GM21576 (cell line): ENCODE results near the gene NDUFC2.
"Not testable (repeated sequence)": the region's sequence is repeated elsewhere in the genome, so short reads cannot be mapped to it uniquely, and the experiment has no call there.

Experiments
- ATAC-seq: cut with Tn5 transposase; IDR thresholded peaks from one replicate; pipeline ENCODE4 v1.9.1; 2021; ENCODE audit warnings: mild to moderate bottlenecking, moderate library complexity; ENCODE audit not compliant: unreplicated experiment

NDUFC2 gene

DNA sequence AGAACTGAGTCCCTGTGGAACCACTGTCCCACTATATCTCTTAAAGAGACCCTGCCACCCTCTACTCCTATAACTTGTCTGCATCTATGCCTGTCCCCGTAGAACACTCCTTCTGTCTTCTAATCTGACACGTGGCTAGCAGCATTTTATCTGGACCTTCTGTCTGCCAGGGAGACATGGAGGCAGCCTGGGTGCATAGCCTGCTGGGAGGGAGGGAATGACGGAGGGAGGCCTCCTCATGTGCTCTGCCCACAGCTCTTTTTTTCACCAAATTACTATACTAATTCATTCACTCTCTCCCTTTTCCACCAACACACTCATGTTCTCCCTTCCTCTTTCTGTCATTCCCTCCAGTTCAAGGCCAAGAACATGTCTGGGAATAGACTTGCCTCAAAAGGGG lies 23.6 kb downstream of the NDUFC2 start:
- ATAC-seq: no peak

DNA sequence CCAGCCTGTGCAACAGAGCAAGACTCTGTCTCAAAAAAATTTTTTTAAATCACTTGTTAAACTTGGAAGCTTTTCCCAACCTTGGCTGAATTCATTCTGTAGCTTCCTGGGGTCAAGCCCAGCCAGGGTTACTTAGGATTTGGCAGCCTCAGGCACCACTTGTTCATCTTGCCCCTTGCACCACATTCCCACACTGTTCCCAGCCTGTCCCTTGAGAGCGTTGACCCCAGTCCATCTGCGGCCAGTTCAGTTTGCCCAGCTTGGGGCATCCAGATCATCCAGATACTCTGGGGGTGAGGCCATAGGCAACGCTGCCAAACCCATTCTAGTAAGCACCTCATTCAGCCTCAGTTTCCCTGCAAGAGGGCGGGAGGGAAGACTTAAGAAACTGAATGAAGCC lies 24.7 kb downstream of the NDUFC2 start:
- ATAC-seq: no peak

DNA sequence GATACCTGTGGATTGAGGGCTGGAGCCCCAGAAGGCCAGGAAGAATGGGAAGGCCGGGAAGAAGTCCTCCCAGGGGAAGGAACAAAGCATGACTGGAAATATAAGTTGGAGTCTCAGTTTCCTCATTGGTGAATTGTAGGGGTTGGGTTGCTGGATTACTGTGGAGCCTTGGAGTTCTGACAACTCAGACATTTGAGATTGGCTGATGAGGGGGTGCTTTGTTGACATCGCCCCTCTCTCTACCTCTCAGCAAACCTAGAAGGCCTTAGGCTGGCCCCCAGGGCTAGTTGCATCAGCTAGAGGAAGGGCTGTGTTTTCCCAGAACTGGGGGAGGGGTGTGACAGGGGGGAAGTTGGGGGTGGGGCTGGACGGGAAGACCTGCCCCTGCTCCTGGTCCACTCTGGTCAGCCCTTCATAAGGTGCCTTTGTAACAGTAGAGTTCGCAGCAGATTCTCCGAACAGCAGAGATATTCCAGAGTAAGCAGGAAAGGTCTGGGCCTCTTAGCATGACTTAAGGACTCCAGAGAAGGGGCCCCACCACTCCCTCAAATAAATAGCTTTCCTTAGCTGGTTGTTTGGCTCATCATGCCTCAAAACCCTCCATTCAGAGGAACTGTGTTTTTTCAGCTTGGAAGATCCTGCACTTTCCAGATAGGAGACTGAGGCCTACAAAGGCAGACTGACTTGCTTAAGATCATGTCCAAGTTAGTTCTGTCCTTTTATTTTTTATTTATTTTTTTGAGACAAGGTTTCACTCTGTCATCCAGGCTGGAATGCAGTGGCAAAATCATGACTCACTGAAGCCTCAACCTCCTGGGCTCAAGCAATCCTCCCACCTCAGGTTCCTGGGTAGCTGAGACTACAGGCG lies 28.5 kb downstream of the NDUFC2 start:
- ATAC-seq: no peak

DNA sequence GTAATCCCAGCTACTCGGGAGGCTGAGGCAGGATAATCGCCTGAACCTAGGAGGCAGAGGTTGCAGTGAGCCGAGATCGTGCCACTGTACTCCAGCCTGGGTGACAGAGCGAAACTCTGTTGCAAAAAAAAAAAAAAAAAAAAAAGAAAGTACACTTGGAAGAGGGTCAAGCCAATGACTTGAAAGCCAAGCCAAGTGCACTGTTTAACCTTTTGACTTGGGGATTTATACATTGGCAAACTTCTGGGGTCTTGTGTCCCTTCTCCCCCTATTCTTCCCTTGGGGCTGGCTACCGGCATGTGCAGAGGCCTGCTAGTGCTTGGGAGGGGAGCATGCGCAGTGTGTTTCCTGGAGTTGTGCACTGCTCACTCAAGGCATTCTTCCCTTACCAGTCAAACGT lies 30.3 kb downstream of the NDUFC2 start:
- no peak for ATAC-seq

DNA sequence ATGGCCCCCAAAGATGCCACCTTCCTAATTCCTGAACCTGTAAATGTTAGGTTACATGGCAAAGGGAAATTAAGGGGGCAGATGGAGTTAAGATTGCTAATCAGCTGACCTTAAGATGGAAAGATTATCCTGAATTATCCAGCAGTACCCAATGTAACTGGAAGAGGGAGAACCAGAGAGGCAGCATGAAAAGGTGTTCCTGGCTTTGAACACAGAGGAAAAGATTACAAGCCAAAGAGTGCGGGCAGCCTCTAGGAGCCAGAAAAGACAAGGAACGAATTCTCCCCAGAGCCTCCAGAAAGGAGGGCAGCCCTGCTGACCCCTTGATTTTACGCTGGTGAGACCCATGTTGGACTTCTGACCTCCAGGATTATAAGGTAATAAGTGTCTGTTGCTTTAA lies 31.1 kb downstream of the NDUFC2 start:
- ATAC-seq: no peak

DNA sequence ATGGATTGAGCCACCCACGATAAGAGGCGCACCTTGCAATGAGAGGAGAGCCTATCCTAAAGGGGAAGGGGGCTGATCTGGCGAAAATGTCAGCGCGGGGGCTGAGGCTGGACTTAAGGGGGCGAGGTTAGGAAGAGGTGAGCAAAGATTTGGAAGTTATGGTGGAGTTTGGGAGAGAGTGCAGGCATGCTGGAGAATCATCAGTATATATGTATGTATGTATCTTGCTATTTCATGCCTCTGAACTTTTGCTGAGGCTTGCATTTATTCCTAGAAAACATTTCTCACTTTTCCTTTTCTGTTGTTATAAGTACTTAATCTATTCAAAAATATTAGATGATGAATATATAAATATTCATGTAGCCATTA lies 33.2 kb downstream of the NDUFC2 start:
- no peak for ATAC-seq

DNA sequence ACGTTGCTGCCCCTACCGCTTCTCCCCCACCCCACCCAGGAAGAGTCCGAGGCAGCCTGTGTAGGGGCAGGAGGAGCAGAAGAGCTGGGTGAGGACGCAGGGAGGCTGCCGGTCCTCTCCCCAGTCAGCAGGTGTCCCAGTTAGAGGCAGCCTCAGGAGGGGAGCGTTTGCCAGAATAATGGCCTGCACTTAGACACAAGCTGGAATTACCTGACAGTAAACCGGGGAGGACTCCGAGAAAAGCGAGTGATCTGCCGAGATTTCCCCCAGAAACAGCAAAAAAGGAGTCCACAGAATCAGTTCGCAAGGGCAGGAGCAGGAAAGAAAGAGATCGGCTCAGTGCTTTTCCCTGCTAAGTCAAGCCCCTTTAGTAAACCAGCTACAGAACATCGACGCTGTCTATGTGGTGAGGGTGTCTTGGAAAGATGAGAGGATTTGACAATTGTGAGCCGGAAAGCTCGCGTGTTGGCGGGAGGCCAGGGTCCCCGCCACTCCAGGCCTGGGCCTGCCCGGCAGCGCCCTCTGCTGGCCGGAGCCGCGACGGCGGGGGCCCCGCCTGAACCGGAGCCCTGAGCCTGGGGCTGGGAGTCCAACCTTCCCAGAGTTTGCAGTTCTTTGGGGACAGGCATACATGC lies 33.7 kb downstream of the NDUFC2 start:
- ATAC-seq: no peak

DNA sequence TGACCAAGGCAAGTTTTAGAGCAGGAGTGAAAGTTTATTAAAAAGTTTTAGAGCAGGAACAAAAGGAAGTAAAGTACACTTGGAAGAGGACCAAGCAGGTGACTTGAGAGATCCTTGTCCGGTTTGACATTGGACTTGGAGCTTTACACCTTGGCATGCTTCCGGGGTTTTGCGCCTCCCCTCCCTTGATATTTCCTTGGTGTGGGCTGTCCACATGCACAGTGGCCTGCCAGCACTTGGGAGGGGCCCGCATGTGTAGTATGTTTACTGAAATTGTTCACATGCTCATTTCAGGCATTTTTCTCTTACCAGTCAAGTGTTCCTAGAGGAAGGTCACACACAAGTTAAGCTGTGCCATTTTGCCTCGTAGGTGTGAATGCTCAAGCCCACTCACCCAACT lies 35.0 kb downstream of the NDUFC2 start:
- no peak for ATAC-seq

DNA sequence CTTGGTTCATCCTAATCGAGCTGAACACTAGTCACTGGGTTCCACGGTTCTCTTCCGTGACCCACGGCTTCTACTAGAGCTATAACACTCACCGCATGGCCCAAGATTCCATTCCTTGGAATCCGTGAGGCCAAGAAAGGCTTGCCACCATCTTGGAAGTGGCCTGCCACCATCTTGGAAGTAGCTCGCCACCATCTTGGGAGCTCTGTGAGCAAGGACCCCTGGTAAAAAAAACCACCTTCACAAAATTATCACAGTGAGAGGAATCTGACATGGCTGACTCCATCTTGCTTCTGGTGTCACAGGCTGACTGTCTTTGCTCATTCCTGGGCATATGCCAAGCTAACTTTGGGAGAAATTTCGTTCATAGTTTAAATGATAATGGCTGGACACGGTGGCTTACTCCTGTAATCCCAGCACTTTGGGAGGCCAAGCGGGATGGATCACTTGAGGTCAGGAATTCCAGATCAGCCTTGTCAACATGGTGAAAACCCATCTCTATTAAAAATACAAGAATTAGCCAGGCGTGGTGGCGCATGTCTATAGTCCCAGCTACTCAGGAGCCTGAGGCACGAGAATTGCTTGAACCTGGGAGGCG lies 37.7 kb downstream of the NDUFC2 start:
- ATAC-seq: no peak

DNA sequence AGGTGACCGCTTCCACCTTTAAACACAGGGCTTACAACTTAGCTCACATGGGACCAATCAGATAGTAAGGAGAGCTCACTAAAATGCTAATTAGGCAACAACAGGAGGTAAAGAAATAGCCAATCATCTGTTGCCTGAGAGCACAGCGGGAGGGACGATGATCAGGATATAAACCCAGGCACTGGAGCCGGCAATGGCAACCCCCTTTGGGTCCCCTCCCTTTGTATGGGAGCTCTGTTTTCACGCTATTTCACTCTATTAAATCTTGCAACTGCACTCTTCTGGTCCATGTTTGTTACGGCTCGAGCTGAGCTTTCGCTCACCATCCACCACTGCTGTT lies 38.3 kb downstream of the NDUFC2 start:
- not testable (repeated sequence) for ATAC-seq

DNA sequence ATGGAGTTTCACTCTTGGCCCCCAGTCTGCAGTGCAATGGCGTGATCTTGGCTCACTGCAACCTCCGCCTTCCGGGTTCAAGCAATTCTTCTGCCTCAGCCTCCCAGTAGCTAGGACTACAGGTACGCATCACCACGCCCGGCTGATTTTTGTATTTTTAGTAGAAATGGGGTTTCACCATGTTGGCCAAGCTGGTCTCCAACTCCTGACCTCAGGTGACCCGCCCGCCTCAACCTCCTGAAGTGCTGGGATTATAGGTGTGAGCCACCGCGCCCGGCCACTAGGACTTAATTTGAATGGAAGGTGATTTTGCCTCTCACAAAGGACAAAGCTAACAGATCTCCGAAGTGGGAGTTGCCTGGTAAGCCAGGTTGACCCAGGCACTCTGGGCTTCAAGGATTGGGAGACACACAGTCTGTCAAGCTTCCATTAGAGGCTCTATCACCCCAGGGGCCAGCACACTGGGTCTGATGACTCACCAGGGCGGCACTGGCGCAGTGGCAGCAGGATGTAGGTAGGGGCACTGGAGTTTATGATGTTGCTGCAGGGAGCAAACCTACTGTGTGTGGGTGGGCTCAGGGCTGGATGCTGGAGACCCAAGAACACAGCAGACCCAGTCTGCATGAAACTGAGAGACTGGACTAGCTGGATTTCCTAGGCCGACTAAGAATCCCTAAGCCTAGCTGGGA lies 38.8 kb downstream of the NDUFC2 start:
- ATAC-seq: no peak

DNA sequence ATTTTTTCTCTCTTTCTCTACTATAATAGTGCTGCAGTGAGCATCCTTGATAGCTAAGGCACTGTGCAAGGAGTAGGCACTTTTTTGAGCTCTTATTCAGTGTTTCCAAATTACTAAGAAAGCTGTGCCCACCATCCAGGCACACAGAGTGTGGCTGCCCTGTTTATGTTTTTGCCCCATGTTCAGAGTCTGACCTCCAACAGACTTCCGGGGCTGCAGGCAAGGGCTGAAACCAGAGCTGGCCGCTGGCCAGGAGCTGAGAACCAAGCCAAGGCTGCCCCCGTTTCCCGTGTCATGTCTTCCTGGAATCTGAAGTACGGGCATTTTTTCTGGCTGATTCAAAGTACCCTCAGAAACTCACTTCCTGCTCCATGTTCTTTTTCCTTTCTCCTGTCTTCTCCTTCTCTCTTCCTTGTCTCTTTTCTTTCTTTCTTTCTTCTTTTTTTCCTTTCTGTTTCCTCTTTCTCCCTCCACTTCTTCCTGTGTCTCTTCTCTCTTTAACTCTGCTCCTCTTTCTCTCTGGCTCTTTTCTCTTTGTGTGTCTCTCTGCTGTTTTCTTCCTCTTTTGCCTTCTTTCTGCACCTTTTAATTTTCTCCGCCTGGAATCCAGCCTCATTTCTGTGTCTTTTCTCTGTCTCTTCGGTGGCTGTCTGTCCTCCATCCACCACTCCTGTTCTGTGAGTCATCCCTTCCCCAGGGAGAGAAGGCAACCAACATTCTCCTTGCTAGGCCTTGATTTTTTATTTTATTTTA lies 39.6 kb downstream of the NDUFC2 start:
- peak; percentile 68 for ATAC-seq

DNA sequence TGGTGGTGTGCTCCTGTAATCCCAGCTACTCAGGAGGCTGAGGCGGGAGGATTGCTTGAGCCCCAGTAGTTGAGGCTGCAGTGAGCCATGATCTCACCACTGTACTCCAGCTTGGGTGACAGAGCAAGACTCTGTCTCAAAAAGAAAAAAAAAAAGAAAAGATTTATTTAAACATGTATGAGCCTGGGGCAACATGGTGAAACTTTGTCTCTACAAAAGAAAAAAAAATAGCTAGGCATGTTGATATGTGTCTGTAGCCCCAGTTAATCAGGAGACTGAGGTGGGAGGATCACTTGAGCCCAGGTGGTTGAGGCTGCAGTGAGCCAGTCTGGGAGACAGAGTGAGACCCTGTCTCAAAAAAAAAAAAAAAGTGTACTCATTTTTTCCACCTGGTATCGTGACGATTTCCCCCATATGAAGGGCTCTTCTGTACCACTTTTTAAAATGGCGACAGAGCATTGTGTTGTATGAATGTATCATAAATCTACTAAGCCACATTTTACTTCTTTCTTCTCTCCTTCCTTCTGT lies 40.2 kb downstream of the NDUFC2 start:
- no peak for ATAC-seq

DNA sequence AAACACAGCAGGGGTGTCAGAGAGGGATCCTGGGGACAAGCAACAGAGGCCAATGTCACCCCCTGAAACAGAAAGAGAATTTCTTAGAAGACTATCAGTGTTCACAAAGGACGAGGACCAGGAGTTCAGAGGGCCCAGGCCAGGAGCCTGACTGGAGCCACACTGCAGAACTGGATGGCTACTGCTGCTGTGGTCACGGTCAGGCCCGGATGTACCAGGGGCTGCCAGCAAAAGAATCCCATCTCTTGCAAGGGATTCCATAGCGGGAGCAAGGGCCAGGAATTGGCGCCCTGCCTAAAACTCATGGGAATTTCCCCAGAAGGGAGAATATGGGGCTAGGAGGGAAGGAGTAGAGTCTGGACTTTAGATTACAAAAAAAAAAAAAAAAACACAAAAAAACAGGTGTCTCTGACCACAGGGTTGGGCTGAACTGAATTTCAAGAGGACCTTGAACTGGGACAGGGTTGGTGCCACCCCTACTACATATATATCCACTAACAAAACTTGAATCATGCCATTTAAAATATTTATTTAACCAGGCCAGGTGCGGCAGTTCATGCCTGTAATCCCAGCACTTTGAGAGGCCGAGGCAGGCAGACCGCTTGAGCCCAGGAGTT lies 40.9 kb downstream of the NDUFC2 start:
- no peak for ATAC-seq

DNA sequence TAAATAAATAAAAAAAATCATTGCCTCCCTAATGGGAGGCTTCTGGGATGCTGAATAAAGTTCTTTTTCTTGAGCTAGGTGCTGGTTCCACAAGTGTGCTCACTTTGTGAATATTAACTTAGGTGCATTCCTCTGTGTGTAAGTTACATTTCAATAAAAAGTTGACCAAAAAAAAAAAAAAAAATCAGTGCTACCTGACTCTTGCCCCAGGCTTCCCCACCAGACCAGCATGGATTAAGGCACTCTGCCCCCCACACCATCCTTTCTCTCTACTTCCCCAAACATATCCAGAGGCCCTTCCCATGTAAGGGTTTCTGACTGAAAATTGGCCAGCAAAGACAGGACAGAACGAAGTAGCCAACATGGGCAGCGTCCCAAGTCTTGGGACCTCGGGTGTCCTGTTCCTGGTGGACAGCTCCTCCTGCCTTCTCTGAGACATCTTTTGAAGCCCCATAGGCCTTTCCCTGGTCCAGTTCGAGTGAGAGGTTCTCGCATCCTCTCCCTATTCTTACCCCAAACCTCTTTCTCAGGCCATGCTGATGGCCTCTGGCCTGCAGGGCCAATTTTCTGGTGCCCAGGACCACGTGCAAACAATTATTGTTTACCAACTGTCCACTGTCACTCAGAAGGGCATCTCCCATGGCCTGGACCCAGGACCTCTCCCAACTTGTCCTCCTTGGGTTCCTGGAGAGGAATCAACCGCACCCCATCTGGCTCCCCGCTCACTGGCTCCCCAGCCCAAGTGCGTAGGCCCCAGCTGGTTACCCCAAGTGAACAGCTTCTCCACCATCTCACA lies 41.6 kb downstream of the NDUFC2 start:
- no peak for ATAC-seq

DNA sequence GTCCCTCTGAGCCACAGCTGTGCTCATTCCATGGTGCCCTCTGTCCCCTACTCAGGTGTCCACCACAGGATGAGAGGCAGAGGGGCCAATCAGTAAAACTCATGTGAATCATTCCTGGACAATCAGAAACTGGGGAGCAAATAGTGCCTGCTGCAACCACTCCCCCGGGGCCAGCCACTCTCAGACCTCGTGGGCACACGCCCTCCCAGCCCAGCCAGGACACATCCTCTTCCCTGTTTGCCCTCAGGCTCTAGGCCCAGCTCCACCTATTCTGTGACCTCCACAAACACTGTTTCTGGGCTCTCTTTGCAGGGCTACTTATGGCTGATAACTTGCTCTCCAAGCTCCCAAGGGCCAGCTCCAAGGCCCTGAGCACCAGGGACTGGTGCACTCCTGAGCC lies 42.6 kb downstream of the NDUFC2 start:
- no peak for ATAC-seq

DNA sequence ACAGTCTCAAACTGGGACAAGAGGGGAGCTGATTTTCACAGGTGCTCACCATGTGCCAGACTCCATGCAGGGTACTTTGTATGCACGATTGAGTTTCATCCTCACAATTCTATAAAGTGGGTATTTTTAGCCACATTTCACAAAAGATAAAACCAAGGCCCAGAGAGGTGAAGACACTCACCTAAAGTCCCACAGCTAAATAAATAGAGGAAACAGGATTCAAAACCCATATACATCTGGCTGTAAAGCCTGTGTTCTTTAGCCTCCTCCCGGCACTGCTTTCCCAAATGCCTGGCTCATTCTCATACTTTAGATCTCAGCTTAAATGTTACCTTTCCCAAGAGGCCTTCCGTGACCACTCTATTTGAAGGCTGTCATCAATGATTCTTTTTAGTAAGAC lies 43.3 kb downstream of the NDUFC2 start:
- no peak for ATAC-seq

DNA sequence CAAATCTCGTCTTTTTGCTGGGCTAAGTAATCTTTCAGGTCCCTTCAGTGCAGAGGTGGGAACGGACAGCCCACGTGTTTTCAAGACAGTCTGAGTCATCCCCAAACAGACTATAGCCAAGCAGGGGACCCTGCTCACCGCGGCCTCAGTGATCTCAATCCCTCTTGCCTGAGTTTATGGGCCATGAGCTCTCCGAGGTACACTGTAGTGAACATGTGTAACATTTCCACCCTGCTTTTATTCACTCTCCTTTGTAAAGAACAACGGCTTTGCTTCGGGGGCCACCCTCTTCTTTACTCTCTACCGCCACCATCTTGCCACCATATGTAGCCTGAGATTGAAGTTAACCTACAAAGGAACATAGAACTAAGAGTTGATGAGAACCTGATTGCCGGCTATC lies 45.0 kb downstream of the NDUFC2 start:
- no peak for ATAC-seq

DNA sequence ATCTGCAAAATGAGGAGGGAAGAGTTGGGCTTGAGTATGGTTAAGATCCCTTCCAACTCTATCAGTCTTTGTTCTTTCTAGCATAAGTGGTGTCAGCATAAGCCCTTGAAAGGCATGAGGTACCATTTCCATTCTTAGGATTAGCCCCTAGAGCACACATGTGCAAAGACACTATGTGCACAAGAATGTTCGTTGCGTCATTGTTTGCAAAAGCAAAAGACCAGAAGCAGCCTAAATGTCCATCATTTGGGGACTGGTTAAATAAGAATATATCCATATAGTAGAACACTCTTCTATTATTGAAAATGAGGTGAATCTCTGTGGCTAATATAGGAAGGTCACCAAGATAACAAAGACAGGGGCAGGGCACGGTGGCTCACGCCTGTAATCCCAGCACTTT lies 46.6 kb downstream of the NDUFC2 start:
- ATAC-seq: no peak

DNA sequence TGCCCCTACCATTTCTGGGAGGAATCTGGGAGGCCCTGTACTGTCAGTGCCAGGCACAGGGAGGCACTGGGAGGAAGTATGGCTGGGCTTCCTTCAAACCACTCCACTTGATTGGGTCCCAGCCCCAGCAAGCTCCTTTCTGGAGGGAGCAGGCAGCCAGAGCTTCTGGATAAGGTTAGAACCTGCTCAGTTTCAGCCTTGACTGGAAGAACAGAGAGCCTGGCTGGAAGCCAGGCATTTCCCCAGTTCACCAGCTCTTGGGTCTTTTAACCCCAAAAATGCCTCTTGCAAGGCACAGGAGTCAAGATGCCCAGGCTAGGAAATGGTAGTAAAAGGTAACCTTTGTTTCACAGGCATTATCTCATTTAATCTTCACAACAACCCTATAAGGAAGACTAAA lies 47.6 kb downstream of the NDUFC2 start:
- no peak for ATAC-seq
